H1 (cell line): ENCODE measurements around the gene SMCP. TPM values are rescaled to one million over a fixed set of nuclear protein-coding genes. Genes with fewer than 3 reads are reported as not detected.

ENCODE experiments used
- CTCF ChIA-PET: fragments of 300-600 bp; sonication (Branson Sonifier 250); formaldehyde crosslinking; loops from one replicate; lab custom pipeline; 2021; ENCODE audit not compliant: partially characterized antibody; lab: Charles Lee
- POLR2A ChIA-PET: fragments of 300-600 bp; sonication (Branson Sonifier 250); formaldehyde crosslinking; loops from one replicate; lab custom pipeline; 2021; ENCODE audit warnings: inconsistent platforms; ENCODE audit not compliant: partially characterized antibody; lab: Charles Lee
- DNase-seq, 2 experiments: peaks; one replicate each; pipeline versions ENCODE4 v3.0.0 to v3.0.0-alpha.2; 2010 to 2022; ENCODE audit warnings: low spot score in 2 of 2, low read depth in 1 of 2, mixed read lengths in 1 of 2
- FAIRE-seq: peaks from 2 replicates; lab custom pipeline; 2011; peaks lifted over from hg19 to GRCh38; lab: Jason Lieb, UNC
- H2AFZ ChIP-seq: 2 replicates; pipeline ENCODE4 v1.8.1; 2012; ENCODE audit warnings: low read length, inconsistent platforms
- H2AK5ac ChIP-seq: 2 replicates; pipeline ENCODE4 v1.6.1; 2013; ENCODE audit warnings: low read depth, low read length
- H2BK120ac ChIP-seq: replicated peaks from 2 replicates; pipeline ENCODE3; 2013; ENCODE audit warnings: low read depth, low read length, inconsistent platforms
- H2BK12ac ChIP-seq: 2 replicates; pipeline ENCODE4 v1.6.1; 2013; ENCODE audit warnings: low read depth, low read length
- H2BK15ac ChIP-seq: 2 replicates; pipeline ENCODE4 v1.6.1; 2013; ENCODE audit warnings: low read length
- H2BK20ac ChIP-seq: 2 replicates; pipeline ENCODE4 v1.6.1; 2013; ENCODE audit warnings: low read length
- H2BK5ac ChIP-seq: 2 replicates; pipeline ENCODE4 v1.6.1; 2013; ENCODE audit warnings: low read depth, low read length
- H3K14ac ChIP-seq: 2 replicates; pipeline ENCODE4 v1.6.1; 2013; ENCODE audit warnings: inconsistent platforms; ENCODE audit not compliant: insufficient read length
- H3K18ac ChIP-seq: 2 replicates; pipeline ENCODE4 v1.6.1; 2013; ENCODE audit warnings: low read length; ENCODE audit errors: extremely low read depth
- H3K23ac ChIP-seq: 2 replicates; pipeline ENCODE4 v1.6.1; 2013; ENCODE audit warnings: inconsistent platforms; ENCODE audit not compliant: insufficient read length
- H3K23me2 ChIP-seq: 2 replicates; pipeline ENCODE4 v1.6.1; 2013; ENCODE audit warnings: low read depth, low read length
- H3K27ac ChIP-seq: 2 replicates; pipeline ENCODE4 v1.6.1; 2011; ENCODE audit warnings: low read depth, low read length, inconsistent platforms
- H3K27me3 ChIP-seq, 4 experiments: replicated peaks in 1 of 4; 1 replicate in 1 of 4; 2 replicates in 3 of 4; pipeline versions ENCODE4 v1.6.1 to v1.8.1; 2011 to 2013; ENCODE audit warnings: low read length in 3 of 4, mild to moderate bottlenecking in 3 of 4, inconsistent platforms in 2 of 4, mixed read lengths in 2 of 4, moderate library complexity in 1 of 4; ENCODE audit not compliant: control insufficient read depth in 3 of 4, insufficient read depth in 3 of 4; ENCODE audit errors: extremely low read depth in 1 of 4
- H3K36me3 ChIP-seq, 4 experiments: 2 replicates each; pipeline versions ENCODE4 v1.6.1 to v1.8.1; 2011 to 2013; ENCODE audit warnings: mild to moderate bottlenecking in 4 of 4, low read length in 3 of 4, moderate library complexity in 2 of 4, control low read depth in 1 of 4, inconsistent platforms in 1 of 4; ENCODE audit not compliant: insufficient read depth in 4 of 4, control insufficient read depth in 2 of 4
- H3K4ac ChIP-seq: replicated peaks from 2 replicates; pipeline ENCODE3; 2013; ENCODE audit warnings: low read length, low read depth, mixed read lengths, inconsistent platforms; ENCODE audit not compliant: insufficient read length
- H3K4me1 ChIP-seq, 4 experiments: replicated peaks in 1 of 4; 1 replicate in 1 of 4; 2 replicates in 3 of 4; pipeline versions ENCODE4 v1.6.1 to v1.8.1; 2011 to 2013; ENCODE audit warnings: low read length in 3 of 4, inconsistent platforms in 2 of 4, mixed read lengths in 1 of 4; ENCODE audit not compliant: insufficient read depth in 4 of 4, control insufficient read depth in 3 of 4
- H3K4me2 ChIP-seq, 2 experiments: 2 replicates each; pipeline versions ENCODE4 v1.6.1 to v1.8.1; 2011 to 2013; ENCODE audit warnings: low read depth in 2 of 2, low read length in 2 of 2, control low read depth in 1 of 2, inconsistent platforms in 1 of 2, mild to moderate bottlenecking in 1 of 2; ENCODE audit not compliant: insufficient read depth in 1 of 2
- H3K4me3 ChIP-seq, 4 experiments: fragments of 200-600, 300-600 bp in 1 of 4; sonication (generic), shearing (Covaris generic), sonication (Bioruptor Twin) in 1 of 4; 2 replicates each; pipeline versions ENCODE4 v1.5.1 to v1.8.1; 2011 to 2016; ENCODE audit warnings: low read length in 4 of 4, low read depth in 3 of 4, control low read depth in 2 of 4, inconsistent platforms in 2 of 4, mild to moderate bottlenecking in 2 of 4, mixed read lengths in 1 of 4, moderate library complexity in 1 of 4; ENCODE audit not compliant: insufficient read depth in 2 of 4; ENCODE audit errors: extremely low read depth in 1 of 4
- H3K56ac ChIP-seq: replicated peaks from 2 replicates; pipeline ENCODE3; 2013; ENCODE audit warnings: low read depth, mild to moderate bottlenecking, mixed read lengths, low read length, inconsistent platforms; ENCODE audit not compliant: insufficient read length
- H3K79me1 ChIP-seq: 2 replicates; pipeline ENCODE4 v1.6.1; 2013; ENCODE audit warnings: low read depth, low read length, control low read depth
- H3K79me2 ChIP-seq, 2 experiments: 2 replicates each; pipeline versions ENCODE4 v1.6.1 to v1.8.1; 2012 to 2013; ENCODE audit warnings: low read length in 2 of 2, mild to moderate bottlenecking in 2 of 2, inconsistent platforms in 1 of 2; ENCODE audit not compliant: insufficient read depth in 2 of 2, control insufficient read depth in 1 of 2
- H3K9ac ChIP-seq, 4 experiments: replicated peaks in 1 of 4; 1 replicate in 1 of 4; 2 replicates in 3 of 4; pipeline versions ENCODE4 v1.6.1 to v1.8.1; 2011 to 2013; ENCODE audit warnings: low read depth in 3 of 4, low read length in 3 of 4, control low read depth in 2 of 4, mild to moderate bottlenecking in 2 of 4, moderate library complexity in 2 of 4, inconsistent platforms in 1 of 4; ENCODE audit errors: extremely low read depth in 1 of 4
- H3K9me3 ChIP-seq, 2 experiments: 2 replicates each; pipeline versions ENCODE4 v1.6.1 to v1.8.1; 2012 to 2013; ENCODE audit warnings: mild to moderate bottlenecking in 2 of 2, moderate library complexity in 2 of 2, control low read depth in 1 of 2, inconsistent platforms in 1 of 2, low read depth in 1 of 2, low read length in 1 of 2, mixed read lengths in 1 of 2; ENCODE audit not compliant: insufficient read depth in 2 of 2
- H4K20me1 ChIP-seq, 2 experiments: replicated peaks in 1 of 2; 2 replicates each; pipeline versions ENCODE3 to v1.8.1; 2011 to 2013; ENCODE audit warnings: inconsistent platforms in 2 of 2, low read length in 2 of 2, mild to moderate bottlenecking in 1 of 2; ENCODE audit not compliant: insufficient read depth in 2 of 2, control insufficient read depth in 1 of 2
- H4K5ac ChIP-seq: 2 replicates; pipeline ENCODE4 v1.6.1; 2013; ENCODE audit warnings: low read length, low read depth, mixed read lengths, inconsistent platforms; ENCODE audit not compliant: insufficient read length
- H4K8ac ChIP-seq: 2 replicates; pipeline ENCODE4 v1.8.0; 2013; ENCODE audit warnings: mild to moderate bottlenecking, moderate library complexity, low read length, inconsistent platforms; ENCODE audit not compliant: insufficient read depth; ENCODE audit errors: extremely low read depth
- H4K91ac ChIP-seq: replicated peaks from 2 replicates; pipeline ENCODE3; 2013; ENCODE audit warnings: low read length, mixed read lengths, inconsistent platforms; ENCODE audit not compliant: insufficient read length
- CTCF ChIP-seq, 3 experiments: IDR thresholded peaks; 1 replicate in 2 of 3; 2 replicates in 1 of 3; pipeline versions ENCODE4 v1.5.1 to v1.6.1; 2011; ENCODE audit warnings: low read length in 3 of 3, mild to moderate bottlenecking in 3 of 3, inconsistent platforms in 2 of 3, low read depth in 1 of 3, moderate library complexity in 1 of 3; ENCODE audit not compliant: insufficient read depth in 1 of 3; ENCODE audit errors: control extremely low read depth in 1 of 3
- RAD21 ChIP-seq, 2 experiments: IDR thresholded peaks in 1 of 2; conservative IDR thresholded peaks in 1 of 2; 2 replicates each; pipeline ENCODE4 v1.6.1; 2011; ENCODE audit warnings: low read depth in 2 of 2, low read length in 2 of 2, improper control_type of control experiment in 1 of 2, inconsistent platforms in 1 of 2, mild to moderate bottlenecking in 1 of 2, moderate library complexity in 1 of 2
- SP1 ChIP-seq: IDR thresholded peaks from 2 replicates; pipeline ENCODE4 v1.6.1; 2011; ENCODE audit warnings: low read depth, low read length
- USF2 ChIP-seq: IDR thresholded peaks from 2 replicates; pipeline ENCODE4 v1.6.1; 2011; ENCODE audit warnings: low read length, improper control_type of control experiment
- WGBS, 2 experiments: shearing (Covaris generic) in 1 of 2; methylation state at CpG; one replicate each; pipeline versions ENCODE4 v1.1.6 to v1.1.7; 2013 to 2015; ENCODE audit warnings: low lambda C conversion rate in 2 of 2, mixed read lengths in 2 of 2, inconsistent platforms in 1 of 2, low coverage in 1 of 2, missing lambda C conversion rate in 1 of 2; ENCODE audit not compliant: insufficient replicate concordance in 2 of 2, insufficient coverage in 1 of 2, insufficient read length in 1 of 2; ENCODE audit errors: extremely low coverage in 1 of 2, missing lambda C conversion rate in 1 of 2; 5-methylcytosine and 5-hydroxymethylcytosine counted together
- long read RNA-seq, 2 experiments: library from RNA in 1 of 2; library from capped mRNA in 1 of 2; stranded (forward); transcript quantifications; one replicate each; pipeline ENCODE4 v2.0.0, GENCODE V29; 2021; ENCODE audit warnings: inconsistent platforms in 1 of 2
- polyA minus RNA-seq, 3 experiments: library from RNA; depleted of rRNA, polyadenylated mRNA; stranded (reverse); fragments of >200 nt; gene quantifications; 1 replicate in 2 of 3; 2 replicates in 1 of 3; pipeline ENCODE4 v1.2.3, GENCODE V29; 2011
- polyA plus RNA-seq, 7 experiments: library from polyadenylated mRNA; depleted of rRNA in 3 of 7; stranded (reverse) in 5 of 7; unstranded in 2 of 7; fragments of >200 nt in 5 of 7; fragments of 200-250 nt in 2 of 7; gene quantifications; 1 replicate in 5 of 7; 2 replicates in 1 of 7; 4 replicates in 1 of 7; pipeline versions ENCODE4 v1.2.1 to v1.2.3, GENCODE V29; 2011 to 2013; ENCODE audit warnings: missing spikeins in 2 of 7, mixed read lengths in 2 of 7
- total RNA-seq: library from RNA; stranded (reverse); fragmentation: NEBNext Ultra II Directional; extraction: Animal tissue kit (Norgen Biotek cat#: 25700); gene quantifications from 2 replicates; pipeline ENCODE4 v1.2.1, GENCODE V29; 2021

The SMCP gene
- total RNA-seq (not detected in 2 replicates), polyA plus RNA-seq (2011; rRNA removed) (not detected in 2 replicates), polyA minus RNA-seq (2011; rRNA and poly(A)+ RNA removed) (not detected in 2 replicates)
- not detected for polyA plus RNA-seq (2011; cell fraction: cytosol; rRNA removed)
- polyA plus RNA-seq (2011; cell fraction: nucleus; rRNA removed) = not detected
- polyA plus RNA-seq (2012, experiment 1 of 2) = not detected in 4 replicates
- polyA plus RNA-seq (2012, experiment 2 of 2) = not detected
- not detected for polyA plus RNA-seq (2013, experiment 1 of 2)
- polyA plus RNA-seq (2013, experiment 2 of 2) = not detected
- not detected for polyA minus RNA-seq (2011; cell fraction: cytosol; rRNA and poly(A)+ RNA removed)
- polyA minus RNA-seq (2011; cell fraction: nucleus; rRNA and poly(A)+ RNA removed) = not detected
- long read RNA-seq, experiment 1 = 0 reads
- long read RNA-seq, experiment 2 = 0 reads

DNA sequence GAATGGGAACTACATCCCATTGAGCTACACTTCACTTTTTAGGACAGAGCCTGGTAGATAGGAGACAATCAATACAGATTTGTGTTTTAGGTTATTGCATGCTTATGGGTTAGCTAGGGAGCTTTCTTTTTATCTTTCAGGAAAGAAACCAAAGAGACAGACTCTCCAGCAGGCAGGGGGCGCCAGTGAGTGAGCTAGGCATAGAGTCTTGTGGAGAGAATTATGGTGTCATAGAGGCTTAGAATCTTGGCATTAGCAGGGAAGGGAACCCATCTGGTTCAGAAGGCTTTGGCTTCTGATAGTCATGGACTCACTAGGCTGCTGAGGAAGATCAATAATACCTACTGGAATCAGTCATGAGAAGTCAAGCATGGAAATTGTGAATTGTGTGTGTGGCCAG is at the start of gene SMCP:
TSS of gene SMCP (plus strand) at position 281 of the 400 bp plus-strand sequence. CDS start 6,101 bp downstream, outside the sequence.
- Histone ChIP-seq H2BK15ac (no peak within 1 kb of the TSS), H3K27ac (no peak within 1 kb of the TSS), H2BK20ac (no peak within 1 kb of the TSS), H4K5ac (no peak within 1 kb of the TSS), H2BK120ac (no peak within 1 kb of the TSS), H3K9ac (no peak within 1 kb of the TSS), H3K14ac (no peak within 1 kb of the TSS), H3K4me2 (no peak within 1 kb of the TSS), H3K4me3 (no peak within 1 kb of the TSS), H3K79me1 (no peaks in the 10 kb centered on the region), H3K4me1 (no peaks in the 10 kb centered on the region), H3K18ac (no peak within 1 kb of the TSS), H3K36me3 (no peaks in the 10 kb centered on the region), H3K27me3 (no peaks in the 10 kb centered on the region), H3K56ac (no peak within 1 kb of the TSS), H3K79me2 (no peaks in the 10 kb centered on the region), H3K23ac (no peak within 1 kb of the TSS), H2BK12ac (no peak within 1 kb of the TSS), H3K9me3 (peaks cover 0 to under 1% of the 10 kb centered on the region in 2 experiments; a peak in 1 of 4 replicates), H4K20me1 (no peaks in the 10 kb centered on the region), H3K23me2 (no peaks in the 10 kb centered on the region), H2AFZ (no peak within 1 kb of the TSS), H4K91ac (no peak within 1 kb of the TSS), H3K4ac (no peak within 1 kb of the TSS), H4K8ac (no peak within 1 kb of the TSS), H2AK5ac (no peak within 1 kb of the TSS), H2BK5ac (no peak within 1 kb of the TSS; the same call in 1 of the 2 replicates)
- WGBS, 2 experiments = 10% methylated on average over 1 of the region's 1 CpG; no CpG with 5 or more reads in 1 of the 2 experiments
- ChIA-PET POLR2A (no interaction called here), CTCF (interaction anchor here (0.6 to 2.7 kb wide), 13 partner anchors 8 to 532 kb away, joined by 3 to 16 read pairs (median 3); no protein-coding TSS in a partner anchor)
- peak in 1 of 2 experiments; percentile 84 for DNase-seq
- TF ChIP-seq RAD21 (IDR thresholded peaks at IDR 0.05 in 1 of 2, conservative IDR thresholded peaks at IDR 0.05 in 1 of 2; ENCODE audit: low read depth in 2 of 2, low read length in 2 of 2) = peak; percentile 53 to 65
- TF ChIP-seq CTCF (IDR thresholded peaks at IDR 0.05; ENCODE audit: control extremely low read depth in 1 of 3, insufficient read depth in 1 of 3, low read depth in 1 of 3, low read length in 3 of 3) = peak; percentile 19 to 62 (median 60)
- TF ChIP-seq USF2 = no peak
- TF ChIP-seq SP1 = no peak
- FAIRE-seq = peak; percentile 19
